Kidney (tissue), 14 donors: Measurements from ENCODE around the gene MAP4K1. TPM values are rescaled to one million over a fixed set of nuclear protein-coding genes. Genes with fewer than 3 reads are reported as not detected.
A peak's percentile ranks its signal among the peaks of the same experiment; 100 is the strongest.

Experiments
- DNase-seq, 5 donors: peaks; one replicate each; pipeline ENCODE4 v3.0.0-alpha.2; 2013 to 2020
- FAIRE-seq: peaks from 2 replicates; lab custom pipeline; 2012; peaks lifted over from hg19 to GRCh38; lab: Jason Lieb, UNC
- H3K27ac ChIP-seq, 2 donors: one replicate each; pipeline ENCODE4 v1.7.0; 2013; ENCODE audit warnings: low read depth in 2 of 2, low read length in 2 of 2, inconsistent platforms in 1 of 2
- H3K27me3 ChIP-seq: one replicate; pipeline ENCODE4 v1.7.1; 2013; ENCODE audit warnings: low read length, inconsistent platforms; ENCODE audit not compliant: control insufficient read depth, insufficient read depth
- H3K36me3 ChIP-seq, 3 donors: one replicate each; pipeline versions ENCODE4 v1.7.0 to v1.7.1; 2013; ENCODE audit warnings: low read length in 3 of 3, control low read depth in 1 of 3, inconsistent platforms in 1 of 3; ENCODE audit not compliant: insufficient read depth in 3 of 3, control insufficient read depth in 2 of 3
- H3K4me1 ChIP-seq, 3 donors: one replicate each; pipeline versions ENCODE4 v1.7.0 to v1.7.1; 2013; ENCODE audit warnings: low read length in 3 of 3, inconsistent platforms in 1 of 3, low read depth in 1 of 3; ENCODE audit not compliant: control insufficient read depth in 2 of 3, insufficient read depth in 2 of 3
- H3K4me3 ChIP-seq, 3 donors: one replicate each; pipeline versions ENCODE4 v1.7.0 to v1.8.1; 2013; ENCODE audit warnings: low read length in 3 of 3, control low read depth in 1 of 3, inconsistent platforms in 1 of 3
- H3K9ac ChIP-seq, 3 donors: one replicate each; pipeline versions ENCODE4 v1.7.0 to v1.7.1; 2013; ENCODE audit warnings: low read length in 3 of 3, control low read depth in 1 of 3, inconsistent platforms in 1 of 3
- H3K9me3 ChIP-seq, 3 donors: one replicate each; pipeline versions ENCODE4 v1.7.0 to v1.7.1; 2013; ENCODE audit warnings: low read length in 3 of 3, control low read depth in 1 of 3, inconsistent platforms in 1 of 3; ENCODE audit not compliant: control insufficient read depth in 2 of 3, insufficient read depth in 1 of 3
- CTCF ChIP-seq: IDR thresholded peaks from 3 replicates; pipeline ENCODE4 v1.5.1; 2012; ENCODE audit warnings: mild to moderate bottlenecking, moderate library complexity, borderline replicate concordance; ENCODE audit not compliant: insufficient read depth; ENCODE audit errors: extremely low read depth
- intact Hi-C: fragments of 100-400 bp; cut with DNase I; formaldehyde crosslinking; loops from one replicate; pipeline ENCODE4 v1.11.1; 2022
- polyA plus RNA-seq: library from polyadenylated mRNA; stranded (reverse); fragments of 350-450 nt; fragmentation: Illumina TruSeq; extraction: RNeasy Lipid Tissue Mini Kit (QIAGEN cat#74804); gene quantifications from one replicate; pipeline ENCODE4 v1.2.3, GENCODE V29; 2014; ENCODE audit warnings: low read depth, low replicate concordance; ENCODE audit not compliant: insufficient read depth
- total RNA-seq: library from RNA; stranded (reverse); fragmentation: NEBNext Ultra II Directional; extraction: Animal tissue kit (Norgen Biotek cat#: 25700); gene quantifications from one replicate; pipeline ENCODE4 v1.2.1, GENCODE V29; 2021
- donor health status: control.
- donor health status: control.
- donor health status: control.
- donor health status: control.
- donor health status: control.
- donor health status: DM: yes; HTN: yes; CAD: no.
- donor health status: Normal renal cell carcinoma (clear cell type).

MAP4K1 gene
- total and polyA plus RNA-seq, 2 donors from 2014 or later: 3.9 to 17.7 TPM

- Histone ChIP-seq H3K27ac (peak overlapping the region; percentile 94 to 96), H3K27me3 (no peaks in the 10 kb centered on the region), H3K4me1 (peaks cover 37 to 92% (median 79%) of the 10 kb centered on the region in 3 donors), H3K36me3 (peaks cover 0 to 8% (median 2%) of the 10 kb centered on the region in 3 donors), H3K9ac (peak overlapping the region in 2 of 3 donors; percentile 31 to 87), H3K4me3 (peak overlapping the region in 1 of 3 donors; percentile 5), H3K9me3 (no peaks in the 10 kb centered on the region)
- DNase-seq (peak in 2 of 5 donors; percentile 86 to 87), FAIRE-seq (no peak)
- intact Hi-C loops: no loop called here
- TF ChIP-seq CTCF: no peak
Observed at GRCh38 chr19:38661996-38662395, 44.2 kb upstream of the MAP4K1 start.

- H3K4me1 ChIP-seq: peaks cover 29 to 83% (median 78%) of the 10 kb centered on the region in 3 donors
- H3K9me3 ChIP-seq: no peaks in the 10 kb centered on the region
- intact Hi-C loops: no loop called here
- H3K36me3 ChIP-seq: peaks cover 2 to 13% (median 3%) of the 10 kb centered on the region in 3 donors
- H3K4me3 ChIP-seq: no peak overlapping the region
- H3K27ac ChIP-seq: peak overlapping the region; percentile 81 to 83
- peak overlapping the region in 2 of 3 donors; percentile 8 to 14 for H3K9ac ChIP-seq
- no peaks in the 10 kb centered on the region for H3K27me3 ChIP-seq
- DNase-seq (no peak), FAIRE-seq (no peak)
- no peak for TF ChIP-seq CTCF
Observed at GRCh38 chr19:38661136-38661535, 43.4 kb upstream of the MAP4K1 start.

- peaks cover 2 to 13% (median 3%) of the 10 kb centered on the region in 3 donors for H3K36me3 ChIP-seq
- H3K4me1 ChIP-seq: peaks cover 29 to 79% (median 78%) of the 10 kb centered on the region in 3 donors
- H3K27me3 ChIP-seq: no peaks in the 10 kb centered on the region
- no peaks in the 10 kb centered on the region for H3K9me3 ChIP-seq
- FAIRE-seq (no peak), DNase-seq (no peak)
- no peak for TF ChIP-seq CTCF
- no peak overlapping the region for H3K4me3 ChIP-seq
- H3K27ac ChIP-seq: peak overlapping the region; percentile 81 to 83
- intact Hi-C loops: no loop called here
- peak overlapping the region in 2 of 3 donors; percentile 8 to 14 for H3K9ac ChIP-seq
Observed at GRCh38 chr19:38660724-38661123, 43.0 kb upstream of the MAP4K1 start.
